Measurements from ENCODE around the gene NUMA1.

DNA sequence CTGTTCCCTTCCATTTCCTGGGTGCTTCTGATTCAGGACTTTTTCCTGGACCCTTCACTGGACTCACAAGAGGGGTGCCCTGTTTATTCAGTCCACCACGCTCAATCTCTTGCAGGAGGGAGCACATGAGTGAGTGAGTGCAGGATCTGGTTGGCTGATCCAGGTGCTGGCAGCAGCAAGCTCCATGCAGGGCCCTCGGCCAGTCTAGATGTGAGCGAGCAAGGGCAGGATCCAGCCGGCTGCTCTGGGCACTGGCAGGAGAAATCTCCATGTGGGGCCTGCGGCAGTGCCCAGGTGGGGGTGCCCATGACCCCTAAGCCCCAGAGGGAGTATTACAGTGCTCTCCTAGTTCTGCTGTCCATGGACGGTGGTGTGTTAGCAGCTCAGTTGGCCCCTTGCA lies 43.7 kb upstream of the NUMA1 start:
- TF ChIP-seq, protein P1, sequence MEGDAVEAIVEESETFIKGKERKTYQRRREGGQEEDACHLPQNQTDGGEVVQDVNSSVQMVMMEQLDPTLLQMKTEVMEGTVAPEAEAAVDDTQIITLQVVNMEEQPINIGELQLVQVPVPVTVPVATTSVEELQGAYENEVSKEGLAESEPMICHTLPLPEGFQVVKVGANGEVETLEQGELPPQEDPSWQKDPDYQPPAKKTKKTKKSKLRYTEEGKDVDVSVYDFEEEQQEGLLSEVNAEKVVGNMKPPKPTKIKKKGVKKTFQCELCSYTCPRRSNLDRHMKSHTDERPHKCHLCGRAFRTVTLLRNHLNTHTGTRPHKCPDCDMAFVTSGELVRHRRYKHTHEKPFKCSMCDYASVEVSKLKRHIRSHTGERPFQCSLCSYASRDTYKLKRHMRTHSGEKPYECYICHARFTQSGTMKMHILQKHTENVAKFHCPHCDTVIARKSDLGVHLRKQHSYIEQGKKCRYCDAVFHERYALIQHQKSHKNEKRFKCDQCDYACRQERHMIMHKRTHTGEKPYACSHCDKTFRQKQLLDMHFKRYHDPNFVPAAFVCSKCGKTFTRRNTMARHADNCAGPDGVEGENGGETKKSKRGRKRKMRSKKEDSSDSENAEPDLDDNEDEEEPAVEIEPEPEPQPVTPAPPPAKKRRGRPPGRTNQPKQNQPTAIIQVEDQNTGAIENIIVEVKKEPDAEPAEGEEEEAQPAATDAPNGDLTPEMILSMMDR (IDR thresholded peaks at IDR 0.05; ENCODE audit: low read depth, low read length, missing input control) = no peak
- no peak for TF ChIP-seq TAF1 (conservative IDR thresholded peaks at IDR 0.05)
- TF ChIP-seq GABPA (IDR thresholded peaks at IDR 0.05 in 1 of 2, conservative IDR thresholded peaks at IDR 0.05 in 1 of 2) = no peak
- no peak for TF ChIP-seq EGR1 (IDR thresholded peaks at IDR 0.05; ENCODE audit: low read depth in 2 of 2)
- no peak for TF ChIP-seq RAD21 (IDR thresholded peaks at IDR 0.05)
- no peak for TF ChIP-seq RXRA (IDR thresholded peaks at IDR 0.05)
- TF ChIP-seq, protein P2, sequence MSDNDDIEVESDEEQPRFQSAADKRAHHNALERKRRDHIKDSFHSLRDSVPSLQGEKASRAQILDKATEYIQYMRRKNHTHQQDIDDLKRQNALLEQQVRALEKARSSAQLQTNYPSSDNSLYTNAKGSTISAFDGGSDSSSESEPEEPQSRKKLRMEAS (IDR thresholded peaks at IDR 0.05) = no peak
- TF ChIP-seq SP1 (IDR thresholded peaks at IDR 0.05) = no peak
- no peak for TF ChIP-seq YY1 (IDR thresholded peaks at IDR 0.05)
- TF ChIP-seq FOXA1 (IDR thresholded peaks at IDR 0.05) = no peak
- TF ChIP-seq, protein P3, sequence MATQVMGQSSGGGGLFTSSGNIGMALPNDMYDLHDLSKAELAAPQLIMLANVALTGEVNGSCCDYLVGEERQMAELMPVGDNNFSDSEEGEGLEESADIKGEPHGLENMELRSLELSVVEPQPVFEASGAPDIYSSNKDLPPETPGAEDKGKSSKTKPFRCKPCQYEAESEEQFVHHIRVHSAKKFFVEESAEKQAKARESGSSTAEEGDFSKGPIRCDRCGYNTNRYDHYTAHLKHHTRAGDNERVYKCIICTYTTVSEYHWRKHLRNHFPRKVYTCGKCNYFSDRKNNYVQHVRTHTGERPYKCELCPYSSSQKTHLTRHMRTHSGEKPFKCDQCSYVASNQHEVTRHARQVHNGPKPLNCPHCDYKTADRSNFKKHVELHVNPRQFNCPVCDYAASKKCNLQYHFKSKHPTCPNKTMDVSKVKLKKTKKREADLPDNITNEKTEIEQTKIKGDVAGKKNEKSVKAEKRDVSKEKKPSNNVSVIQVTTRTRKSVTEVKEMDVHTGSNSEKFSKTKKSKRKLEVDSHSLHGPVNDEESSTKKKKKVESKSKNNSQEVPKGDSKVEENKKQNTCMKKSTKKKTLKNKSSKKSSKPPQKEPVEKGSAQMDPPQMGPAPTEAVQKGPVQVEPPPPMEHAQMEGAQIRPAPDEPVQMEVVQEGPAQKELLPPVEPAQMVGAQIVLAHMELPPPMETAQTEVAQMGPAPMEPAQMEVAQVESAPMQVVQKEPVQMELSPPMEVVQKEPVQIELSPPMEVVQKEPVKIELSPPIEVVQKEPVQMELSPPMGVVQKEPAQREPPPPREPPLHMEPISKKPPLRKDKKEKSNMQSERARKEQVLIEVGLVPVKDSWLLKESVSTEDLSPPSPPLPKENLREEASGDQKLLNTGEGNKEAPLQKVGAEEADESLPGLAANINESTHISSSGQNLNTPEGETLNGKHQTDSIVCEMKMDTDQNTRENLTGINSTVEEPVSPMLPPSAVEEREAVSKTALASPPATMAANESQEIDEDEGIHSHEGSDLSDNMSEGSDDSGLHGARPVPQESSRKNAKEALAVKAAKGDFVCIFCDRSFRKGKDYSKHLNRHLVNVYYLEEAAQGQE (IDR thresholded peaks at IDR 0.05) = no peak

Data from liver (tissue), 3 donors.